M059J (cell line): Measurements from ENCODE around the gene HSDL2. TPM values are rescaled to one million over a fixed set of nuclear protein-coding genes. Genes with fewer than 3 reads are reported as not detected.
A peak's percentile ranks its signal among the peaks of the same experiment; 100 is the strongest.
"Not testable (repeated sequence)": the region's sequence is repeated elsewhere in the genome, so short reads cannot be mapped to it uniquely, and the experiment has no call there.

Source experiments
- DNase-seq: peaks from one replicate; pipeline ENCODE4 v3.0.0-alpha.2; 2012; ENCODE audit warnings: low read depth
- total RNA-seq: library from RNA; depleted of rRNA; stranded (reverse); fragments of >200 nt; shearing (Covaris generic); gene quantifications from 2 replicates; pipeline ENCODE4 v1.2.3, GENCODE V29; 2014

HSDL2 gene
- total RNA-seq, 1 experiment from 2014 or later = 48.1 TPM

- DNase-seq = no peak
Measured at GRCh38 chr9:112366591-112366990, 13.3 kb upstream of the HSDL2 start.

GRCh38 chr9:112367465-112367864 is 12.4 kb upstream of the HSDL2 start:
- no peak for DNase-seq

GRCh38 chr9:112369817-112370216 is 10.1 kb upstream of the HSDL2 start:
- DNase-seq = no peak

- DNase-seq = no peak
Measured at GRCh38 chr9:112371060-112371459, 8.8 kb upstream of the HSDL2 start.

GRCh38 chr9:112373666-112374065 is 6.2 kb upstream of the HSDL2 start:
- DNase-seq = not testable (repeated sequence)

GRCh38 chr9:112374232-112374631 is 5.7 kb upstream of the HSDL2 start:
- not testable (repeated sequence) for DNase-seq

GRCh38 chr9:112375361-112375760 is 4.5 kb upstream of the HSDL2 start:
- no peak for DNase-seq

GRCh38 chr9:112377087-112377486 is 2.8 kb upstream of the HSDL2 start:
- peak; percentile 55 for DNase-seq

GRCh38 chr9:112377684-112378327 is 2.1 kb upstream of the HSDL2 start:
- no peak for DNase-seq

- DNase-seq = peak; percentile 48
Measured at GRCh38 chr9:112378328-112379176, 1.4 kb upstream of the HSDL2 start.

- peak; percentile 99 for DNase-seq
Measured at GRCh38 chr9:112379177-112380101, 469 bp upstream of the HSDL2 start.

GRCh38 chr9:112380825-112381221 is 915 bp downstream of the HSDL2 start:
- peak; percentile 19 for DNase-seq

GRCh38 chr9:112382066-112382465 is 2.2 kb downstream of the HSDL2 start:
- DNase-seq = no peak

GRCh38 chr9:112382501-112383364 is 2.8 kb downstream of the HSDL2 start:
- no peak for DNase-seq

- DNase-seq = no peak
Measured at GRCh38 chr9:112384219-112384618, 4.3 kb downstream of the HSDL2 start.

- no peak for DNase-seq
Measured at GRCh38 chr9:112384690-112385089, 4.8 kb downstream of the HSDL2 start.

GRCh38 chr9:112387115-112387514 is 7.2 kb downstream of the HSDL2 start:
- DNase-seq = no peak

- DNase-seq = not testable (repeated sequence)
Measured at GRCh38 chr9:112389897-112390296, 10.0 kb downstream of the HSDL2 start.

- DNase-seq = not testable (repeated sequence)
Measured at GRCh38 chr9:112391936-112392560, 12.1 kb downstream of the HSDL2 start.

- DNase-seq = not testable (repeated sequence)
Measured at GRCh38 chr9:112393146-112393545, 13.2 kb downstream of the HSDL2 start.

- no peak for DNase-seq
Measured at GRCh38 chr9:112396416-112396815, 16.5 kb downstream of the HSDL2 start.
